ENCODE data around the gene ZDHHC3.

DNA sequence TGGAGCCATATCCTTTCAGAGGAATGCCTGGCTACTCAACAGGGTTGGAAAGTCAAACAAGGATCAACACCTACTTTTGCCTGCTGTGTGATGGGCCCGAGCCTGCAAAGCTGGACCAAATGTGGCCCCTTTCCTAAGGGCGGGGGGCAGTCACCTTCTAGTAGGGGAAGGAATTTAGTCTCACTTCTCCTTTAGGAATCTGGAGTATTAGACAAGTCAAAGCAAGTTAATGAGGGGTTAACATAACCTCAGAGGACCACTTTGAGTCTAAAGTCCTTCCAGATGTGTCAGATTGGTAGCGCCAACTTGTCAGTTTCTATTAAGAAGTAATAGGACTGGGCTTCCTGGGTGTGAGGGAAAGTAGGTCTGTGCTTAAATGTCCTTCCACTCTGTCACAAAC is 6.8 kb upstream of the ZDHHC3 start:
- no peak for TF ChIP-seq POLR2AphosphoS5 (IDR thresholded peaks at IDR 0.05; ENCODE audit: low read depth, low read length)
- TF ChIP-seq, protein P1, sequence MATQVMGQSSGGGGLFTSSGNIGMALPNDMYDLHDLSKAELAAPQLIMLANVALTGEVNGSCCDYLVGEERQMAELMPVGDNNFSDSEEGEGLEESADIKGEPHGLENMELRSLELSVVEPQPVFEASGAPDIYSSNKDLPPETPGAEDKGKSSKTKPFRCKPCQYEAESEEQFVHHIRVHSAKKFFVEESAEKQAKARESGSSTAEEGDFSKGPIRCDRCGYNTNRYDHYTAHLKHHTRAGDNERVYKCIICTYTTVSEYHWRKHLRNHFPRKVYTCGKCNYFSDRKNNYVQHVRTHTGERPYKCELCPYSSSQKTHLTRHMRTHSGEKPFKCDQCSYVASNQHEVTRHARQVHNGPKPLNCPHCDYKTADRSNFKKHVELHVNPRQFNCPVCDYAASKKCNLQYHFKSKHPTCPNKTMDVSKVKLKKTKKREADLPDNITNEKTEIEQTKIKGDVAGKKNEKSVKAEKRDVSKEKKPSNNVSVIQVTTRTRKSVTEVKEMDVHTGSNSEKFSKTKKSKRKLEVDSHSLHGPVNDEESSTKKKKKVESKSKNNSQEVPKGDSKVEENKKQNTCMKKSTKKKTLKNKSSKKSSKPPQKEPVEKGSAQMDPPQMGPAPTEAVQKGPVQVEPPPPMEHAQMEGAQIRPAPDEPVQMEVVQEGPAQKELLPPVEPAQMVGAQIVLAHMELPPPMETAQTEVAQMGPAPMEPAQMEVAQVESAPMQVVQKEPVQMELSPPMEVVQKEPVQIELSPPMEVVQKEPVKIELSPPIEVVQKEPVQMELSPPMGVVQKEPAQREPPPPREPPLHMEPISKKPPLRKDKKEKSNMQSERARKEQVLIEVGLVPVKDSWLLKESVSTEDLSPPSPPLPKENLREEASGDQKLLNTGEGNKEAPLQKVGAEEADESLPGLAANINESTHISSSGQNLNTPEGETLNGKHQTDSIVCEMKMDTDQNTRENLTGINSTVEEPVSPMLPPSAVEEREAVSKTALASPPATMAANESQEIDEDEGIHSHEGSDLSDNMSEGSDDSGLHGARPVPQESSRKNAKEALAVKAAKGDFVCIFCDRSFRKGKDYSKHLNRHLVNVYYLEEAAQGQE (IDR thresholded peaks at IDR 0.05; ENCODE audit: insufficient read depth in 1 of 2, low read depth in 2 of 2, low read length in 2 of 2), result no peak
- no peak for TF ChIP-seq SIN3A (IDR thresholded peaks at IDR 0.05; ENCODE audit: borderline replicate concordance, insufficient read depth, low read length)
- no peak for TF ChIP-seq TAF1 (IDR thresholded peaks at IDR 0.05; ENCODE audit: borderline replicate concordance, insufficient read depth, low read length)
